PC-9 (cell line): ENCODE data around the gene TMEM176A.

Experiments
- EZH2 ChIP-seq: fragments of 200-600 bp; sonication (generic); IDR thresholded peaks from 2 replicates; pipeline ENCODE4 v1.8.0; 2017; ENCODE audit warnings: antibody characterized with exemption, low read depth
- TF ChIP-seq, protein P1 (sequence below): fragments of 200-600 bp; sonication (generic); conservative IDR thresholded peaks from 2 replicates; pipeline ENCODE4 v1.6.1; 2017; ENCODE audit warnings: mixed run types, antibody characterized with exemption, mild to moderate bottlenecking, moderate library complexity

DNA sequence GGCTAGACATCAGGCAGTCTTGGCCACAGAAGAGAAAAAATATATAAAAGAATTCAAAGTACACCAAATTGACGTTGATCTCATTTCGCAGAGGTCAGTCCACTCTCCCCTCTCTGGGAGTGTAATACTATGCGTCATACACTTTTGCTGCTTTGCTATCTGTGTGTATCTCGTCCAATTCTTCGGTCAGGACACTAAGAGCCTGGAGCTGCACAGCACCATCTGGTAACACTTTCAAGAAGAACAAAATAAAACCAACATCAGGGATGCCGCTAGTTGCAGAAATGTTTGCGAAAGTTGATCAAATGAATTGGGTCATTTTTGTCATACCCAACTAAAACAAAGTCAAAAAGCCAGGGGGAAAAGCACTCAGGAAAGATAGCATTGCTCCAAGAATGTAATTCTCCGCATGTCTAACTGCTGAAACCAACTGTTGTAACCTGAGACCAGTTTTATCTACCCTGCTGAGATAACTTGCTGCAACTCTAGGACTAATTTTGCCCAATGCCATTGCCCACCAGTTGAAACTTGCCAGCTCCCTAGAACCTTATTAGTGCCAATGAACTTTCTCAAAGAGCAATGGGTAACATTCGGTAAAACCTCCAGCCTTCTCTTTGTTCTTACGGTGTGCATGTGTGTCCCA lies 23.0 kb downstream of the TMEM176A start:
- TF ChIP-seq, protein P1, sequence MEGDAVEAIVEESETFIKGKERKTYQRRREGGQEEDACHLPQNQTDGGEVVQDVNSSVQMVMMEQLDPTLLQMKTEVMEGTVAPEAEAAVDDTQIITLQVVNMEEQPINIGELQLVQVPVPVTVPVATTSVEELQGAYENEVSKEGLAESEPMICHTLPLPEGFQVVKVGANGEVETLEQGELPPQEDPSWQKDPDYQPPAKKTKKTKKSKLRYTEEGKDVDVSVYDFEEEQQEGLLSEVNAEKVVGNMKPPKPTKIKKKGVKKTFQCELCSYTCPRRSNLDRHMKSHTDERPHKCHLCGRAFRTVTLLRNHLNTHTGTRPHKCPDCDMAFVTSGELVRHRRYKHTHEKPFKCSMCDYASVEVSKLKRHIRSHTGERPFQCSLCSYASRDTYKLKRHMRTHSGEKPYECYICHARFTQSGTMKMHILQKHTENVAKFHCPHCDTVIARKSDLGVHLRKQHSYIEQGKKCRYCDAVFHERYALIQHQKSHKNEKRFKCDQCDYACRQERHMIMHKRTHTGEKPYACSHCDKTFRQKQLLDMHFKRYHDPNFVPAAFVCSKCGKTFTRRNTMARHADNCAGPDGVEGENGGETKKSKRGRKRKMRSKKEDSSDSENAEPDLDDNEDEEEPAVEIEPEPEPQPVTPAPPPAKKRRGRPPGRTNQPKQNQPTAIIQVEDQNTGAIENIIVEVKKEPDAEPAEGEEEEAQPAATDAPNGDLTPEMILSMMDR: no peak
- TF ChIP-seq EZH2: no peak
